GM12872 (cell line): ENCODE data around the gene KREMEN2.

ENCODE experiments used
- CTCF ChIP-seq: IDR thresholded peaks from 3 replicates; pipeline ENCODE4 v1.5.1; 2011; ENCODE audit warnings: low read depth, mild to moderate bottlenecking, low read length, moderate library complexity; ENCODE audit not compliant: insufficient read depth

The KREMEN2 gene

GRCh38 chr16:3012246-3012645 is 48.2 kb downstream of the KREMEN2 start:
- no peak for TF ChIP-seq CTCF

- no peak for TF ChIP-seq CTCF
These were observed 48.8 kb downstream of the KREMEN2 start, which contains the start of gene CLDN9 for GRCh38 chr16:3012828-3013420. Gene CLDN9, plus strand, starts transcription at chr16:3012923. Its CDS starts 440 bp downstream, at chr16:3013363.

- no peak for TF ChIP-seq CTCF
These were observed 49.4 kb downstream of the KREMEN2 start for GRCh38 chr16:3013491-3013951.

- no peak for TF ChIP-seq CTCF
These were observed 50.1 kb downstream of the KREMEN2 start for GRCh38 chr16:3013998-3014690.

DNA sequence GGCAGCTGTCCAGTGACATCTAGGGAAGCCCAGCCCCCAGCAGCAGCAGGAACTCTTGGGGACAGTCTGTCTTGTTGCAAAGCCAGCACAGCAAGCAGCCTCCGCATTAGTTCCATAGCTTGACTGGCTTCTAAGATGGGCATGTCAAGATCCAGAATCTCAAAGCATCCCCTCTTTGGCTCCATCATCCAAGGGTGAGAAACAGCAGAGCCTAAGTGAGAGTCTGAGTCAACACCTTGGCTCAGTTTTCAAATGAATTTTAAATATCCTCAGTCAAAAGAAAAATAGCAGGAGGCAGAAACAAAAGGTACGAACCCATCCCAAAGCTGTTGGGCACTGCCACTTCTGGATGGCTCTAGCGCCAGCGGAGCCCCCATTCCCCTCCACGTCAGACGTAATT is 50.9 kb downstream of the KREMEN2 start:
- TF ChIP-seq CTCF, result no peak

GRCh38 chr16:3015865-3016521 is 51.9 kb downstream of the KREMEN2 start:
- no peak for TF ChIP-seq CTCF

GRCh38 chr16:3017344-3017743 is 53.3 kb downstream of the KREMEN2 start:
- TF ChIP-seq CTCF, result no peak
